ENCODE measurements around the gene PTK6. TPM values are rescaled to one million over a fixed set of nuclear protein-coding genes. Genes with fewer than 3 reads are reported as not detected.

The PTK6 gene
- total and polyA plus RNA-seq, 2 of the 13 experiments (the other 11 are each of a cell fraction or from before 2014, with no cell fraction given), result 0.08 TPM; not detected in 1

- no peak overlapping the region for H3K4me2 ChIP-seq (ENCODE audit: low read depth, low read length)
- peaks cover 42 to 82% of the 10 kb centered on the region in 2 experiments for H3K27me3 ChIP-seq (ENCODE audit: control insufficient read depth in 1 of 2, insufficient read depth in 2 of 2, low read length in 2 of 2)
- in situ Hi-C loops (cut with HindIII; ENCODE audit: extremely low pct_ligation_motif_present, low pct_unique_long_range_greater_than_20kb) (no loop called here), intact Hi-C loops (cut with micrococcal nuclease; ENCODE audit: unreplicated experiment) (no loop called here)
- no peak overlapping the region for H3K9ac ChIP-seq (ENCODE audit: insufficient read depth, low read depth, low read length)
- H3K9me3 ChIP-seq (ENCODE audit: low read length), result no peaks in the 10 kb centered on the region
- H3K79me2 ChIP-seq (ENCODE audit: insufficient read depth, low read length), result no peaks in the 10 kb centered on the region
- H3K27ac ChIP-seq (ENCODE audit: extremely low read length, insufficient read depth, low read length), result no peak overlapping the region
- no peak overlapping the region for H2AFZ ChIP-seq (ENCODE audit: low read length)
- H3K4me3 ChIP-seq (replicated peaks in 1 of 3; ENCODE audit: insufficient read depth in 1 of 3, low read depth in 2 of 3, low read length in 3 of 3), result peak overlapping the region in 2 of 3 experiments; percentile 34 to 58; a peak in 2 of 6 replicates
- no peaks in the 10 kb centered on the region for H3K36me3 ChIP-seq (replicated peaks in 1 of 2; ENCODE audit: control insufficient read depth in 1 of 2, insufficient read depth in 2 of 2, low read length in 2 of 2)
- DNase-seq (ENCODE audit: low spot score) (no peak), ATAC-seq (peak; percentile 7; the same call in 2 of the 3 replicates), FAIRE-seq (no peak)
- 18% methylated on average over 27 of the region's 60 CpGs for WGBS (ENCODE audit: low lambda C conversion rate)
- 0 out of 2 replicates have a peak, but pooled peaks cover 5% of the 10 kb centered on the region for H3K4me1 ChIP-seq (ENCODE audit: insufficient read depth, low read length)
- CTCF ChIA-PET (ENCODE audit: low intra/inter-chr PET ratio, low total read pairs), result no interaction called here
- no TSS peak for BruUV-seq (replicated peaks)
- H4K20me1 ChIP-seq (ENCODE audit: insufficient read depth, low read length), result peaks cover 6% of the 10 kb centered on the region; the same call in 1 of the 2 replicates
- POLR2A ChIA-PET, result no interaction called here
- peak; percentile 37 for TF ChIP-seq SRSF1 (optimal IDR thresholded peaks at IDR 0.05; ENCODE audit: low read depth, low read length)
- peak; percentile 94; the same call in 1 of the 2 replicates for TF ChIP-seq EZH2 (conservative IDR thresholded peaks at IDR 0.05; ENCODE audit: low read depth, low read length)
- peak; percentile 42 for TF ChIP-seq HNRNPLL (IDR thresholded peaks at IDR 0.05; ENCODE audit: low read depth, low read length, poor library complexity, severe bottlenecking)
- no peak for TF ChIP-seq DMTF1 (CRISPR knock-in tag; IDR thresholded peaks at IDR 0.05)
- no peak for TF ChIP-seq ZFP36L2 (CRISPR knock-in tag; IDR thresholded peaks at IDR 0.05)
- TF ChIP-seq ZFX (CRISPR knock-in tag; IDR thresholded peaks at IDR 0.05; ENCODE audit: low read depth), result peak; percentile 5; the same call in 1 of the 2 replicates
- TF ChIP-seq SP2 (CRISPR knock-in tag; IDR thresholded peaks at IDR 0.05), result 0 out of 2 replicates have a peak, but pooled peaks have one; percentile 26
- 0 out of 2 replicates have a peak, but pooled peaks have one; percentile 52 for TF ChIP-seq ZNF333 (CRISPR knock-in tag; IDR thresholded peaks at IDR 0.05; ENCODE audit: borderline replicate concordance)
- peak; percentile 56; the same call in 1 of the 2 replicates for TF ChIP-seq KDM2A (CRISPR knock-in tag; IDR thresholded peaks at IDR 0.05; ENCODE audit: borderline replicate concordance, low read depth)
- TF ChIP-seq GPN1 (CRISPR knock-in tag; IDR thresholded peaks at IDR 0.05; ENCODE audit: borderline replicate concordance), result no peak
- peak; percentile 3; the same call in 1 of the 2 replicates for TF ChIP-seq ZSCAN21 (CRISPR knock-in tag; IDR thresholded peaks at IDR 0.05; ENCODE audit: borderline replicate concordance)
- no peak for TF ChIP-seq ATF7 (IDR thresholded peaks at IDR 0.05)
- no peak for TF ChIP-seq ATF7 (CRISPR knock-in tag; IDR thresholded peaks at IDR 0.05)
- TF ChIP-seq MED13 (CRISPR knock-in tag; IDR thresholded peaks at IDR 0.05), result no peak
- TF ChIP-seq ZNF275 (CRISPR knock-in tag; IDR thresholded peaks at IDR 0.05; ENCODE audit: borderline replicate concordance), result no peak
- TF ChIP-seq GABPB1 (CRISPR knock-in tag; IDR thresholded peaks at IDR 0.05), result peak; percentile 43; the same call in 1 of the 2 replicates
- TF ChIP-seq EED (CRISPR knock-in tag; IDR thresholded peaks at IDR 0.05), result peak; percentile 82; the same call in 1 of the 2 replicates
- TF ChIP-seq SIX4 (CRISPR knock-in tag; IDR thresholded peaks at IDR 0.05), result no peak
- TF ChIP-seq ONECUT2 (CRISPR knock-in tag; IDR thresholded peaks at IDR 0.05), result no peak
Measured at GRCh38 chr20:63497946-63498935, 38.9 kb downstream of the PTK6 start.

Measured in HepG2 (cell line).